H9 (cell line): ENCODE measurements around the gene ELMOD2. TPM values are rescaled to one million over a fixed set of nuclear protein-coding genes. Genes with fewer than 3 reads are reported as not detected.

ENCODE experiments used
- DNase-seq: peaks from one replicate; pipeline ENCODE4 v3.0.0-alpha.2; 2017
- H2AFZ ChIP-seq: one replicate; pipeline ENCODE4 v1.6.1; 2013; ENCODE audit warnings: mild to moderate bottlenecking, low read length, control low read depth, moderate library complexity
- H2AK5ac ChIP-seq: 2 replicates; pipeline ENCODE4 v1.6.1; 2013; ENCODE audit warnings: low read length, control low read depth, mixed read lengths; ENCODE audit not compliant: insufficient read length
- H2BK120ac ChIP-seq: one replicate; pipeline ENCODE4 v1.6.1; 2013; ENCODE audit warnings: low read depth, mild to moderate bottlenecking, low read length, control low read depth, inconsistent platforms; ENCODE audit not compliant: poor library complexity, severe bottlenecking
- H2BK12ac ChIP-seq: 2 replicates; pipeline ENCODE4 v1.6.1; 2013; ENCODE audit warnings: low read length, control low read depth, mixed read lengths, low read depth; ENCODE audit not compliant: insufficient read length
- H2BK15ac ChIP-seq: 2 replicates; pipeline ENCODE4 v1.6.1; 2013; ENCODE audit warnings: low read depth, low read length, control low read depth
- H2BK20ac ChIP-seq: one replicate; pipeline ENCODE4 v1.6.1; 2013; ENCODE audit warnings: low read depth, mild to moderate bottlenecking, low read length, control low read depth, inconsistent platforms; ENCODE audit not compliant: poor library complexity, severe bottlenecking
- H2BK5ac ChIP-seq: 2 replicates; pipeline ENCODE4 v1.6.1; 2013; ENCODE audit warnings: low read length, control low read depth, mixed read lengths; ENCODE audit not compliant: insufficient read length
- H3K14ac ChIP-seq: 2 replicates; pipeline ENCODE4 v1.6.1; 2013; ENCODE audit warnings: low read length, control low read depth; ENCODE audit not compliant: insufficient read depth
- H3K18ac ChIP-seq: 2 replicates; pipeline ENCODE4 v1.6.1; 2013; ENCODE audit warnings: low read depth, mild to moderate bottlenecking, mixed read lengths, low read length, control low read depth; ENCODE audit not compliant: insufficient read length
- H3K23ac ChIP-seq: 2 replicates; pipeline ENCODE4 v1.6.1; 2013; ENCODE audit warnings: low read length, control low read depth, mixed read lengths, low read depth; ENCODE audit not compliant: insufficient read length
- H3K23me2 ChIP-seq: 2 replicates; pipeline ENCODE4 v1.6.1; 2013; ENCODE audit warnings: low read depth, mild to moderate bottlenecking, mixed read lengths, low read length, control low read depth; ENCODE audit not compliant: insufficient read length, poor library complexity, severe bottlenecking
- H3K27ac ChIP-seq: 2 replicates; pipeline ENCODE4 v1.5.1; 2013; ENCODE audit warnings: low read length, control low read depth, mixed read lengths, low read depth; ENCODE audit not compliant: insufficient read length
- H3K27me3 ChIP-seq: 2 replicates; pipeline ENCODE4 v1.6.1; 2013; ENCODE audit warnings: low read length, control low read depth, inconsistent platforms; ENCODE audit not compliant: insufficient read depth
- H3K4ac ChIP-seq: 2 replicates; pipeline ENCODE4 v1.6.1; 2013; ENCODE audit warnings: low read depth, mild to moderate bottlenecking, control low read depth, inconsistent platforms, low read length, moderate library complexity
- H3K4me1 ChIP-seq: 2 replicates; pipeline ENCODE4 v1.6.1; 2013; ENCODE audit warnings: low read length, control low read depth, inconsistent platforms; ENCODE audit not compliant: insufficient read depth
- H3K4me2 ChIP-seq: 2 replicates; pipeline ENCODE4 v1.6.1; 2013; ENCODE audit warnings: low read length, control low read depth, mixed read lengths; ENCODE audit not compliant: insufficient read length, insufficient read depth
- H3K56ac ChIP-seq: 2 replicates; pipeline ENCODE4 v1.6.1; 2013; ENCODE audit warnings: low read depth, mild to moderate bottlenecking, mixed read lengths, low read length, control low read depth; ENCODE audit not compliant: insufficient read length
- H3K79me1 ChIP-seq: 2 replicates; pipeline ENCODE4 v1.6.1; 2013; ENCODE audit warnings: low read depth, mild to moderate bottlenecking, moderate library complexity, low read length, control low read depth, inconsistent platforms; ENCODE audit not compliant: insufficient read depth, poor library complexity, severe bottlenecking
- H3K79me2 ChIP-seq: 2 replicates; pipeline ENCODE4 v1.6.1; 2013; ENCODE audit warnings: low read length, control low read depth, inconsistent platforms; ENCODE audit not compliant: insufficient read depth
- H3K9ac ChIP-seq: 2 replicates; pipeline ENCODE4 v1.6.1; 2013; ENCODE audit warnings: low read length, control low read depth, mixed read lengths; ENCODE audit not compliant: insufficient read length; ENCODE audit errors: extremely low read depth
- H3K9me3 ChIP-seq: one replicate; pipeline ENCODE4 v1.6.1; 2013; ENCODE audit warnings: low read depth, low read length, inconsistent platforms; ENCODE audit not compliant: control insufficient read depth
- H3T11ph ChIP-seq: one replicate; pipeline ENCODE4 v1.6.1; 2013; ENCODE audit warnings: mild to moderate bottlenecking, low read length, control low read depth, inconsistent platforms
- H4K20me1 ChIP-seq: one replicate; pipeline ENCODE4 v1.6.1; 2013; ENCODE audit not compliant: control insufficient read depth, insufficient read length, insufficient read depth
- H4K5ac ChIP-seq: 2 replicates; pipeline ENCODE4 v1.6.1; 2013; ENCODE audit warnings: low read depth, mild to moderate bottlenecking, mixed read lengths, low read length, control low read depth; ENCODE audit not compliant: insufficient read length
- H4K8ac ChIP-seq: replicated peaks from 2 replicates; pipeline ENCODE4 v1.6.1; 2013; ENCODE audit warnings: low read length, control low read depth, mixed read lengths, low read depth; ENCODE audit not compliant: insufficient read length
- H4K91ac ChIP-seq: 2 replicates; pipeline ENCODE4 v1.6.1; 2013; ENCODE audit warnings: low read depth, mild to moderate bottlenecking, moderate library complexity, mixed read lengths, low read length, control low read depth; ENCODE audit not compliant: insufficient read length
- H3K27ac Mint-ChIP-seq, 3 experiments: 2 replicates in 2 of 3; 3 replicates in 1 of 3; pipeline ENCODE4 v1.8.0; 2020 to 2021; ENCODE audit warnings: mixed read lengths in 3 of 3, mild to moderate bottlenecking in 1 of 3, moderate library complexity in 1 of 3
- H3K27me3 Mint-ChIP-seq: 2 replicates; pipeline ENCODE4 v1.8.0; 2021; ENCODE audit warnings: low read depth, mild to moderate bottlenecking, moderate library complexity, mixed read lengths
- H3K36me3 Mint-ChIP-seq, 3 experiments: 2 replicates in 2 of 3; 3 replicates in 1 of 3; pipeline ENCODE4 v1.8.0; 2020 to 2021; ENCODE audit warnings: low read depth in 3 of 3, mixed read lengths in 3 of 3; ENCODE audit not compliant: insufficient read depth in 1 of 3
- H3K4me1 Mint-ChIP-seq, 2 experiments: 2 replicates each; pipeline ENCODE4 v1.8.0; 2020; ENCODE audit warnings: mixed read lengths in 2 of 2
- H3K4me3 Mint-ChIP-seq, 2 experiments: 2 replicates in 1 of 2; 3 replicates in 1 of 2; pipeline ENCODE4 v1.8.0; 2020 to 2021; ENCODE audit warnings: mild to moderate bottlenecking in 2 of 2, mixed read lengths in 2 of 2, moderate library complexity in 1 of 2
- H3K9me3 Mint-ChIP-seq, 2 experiments: 2 replicates in 1 of 2; 3 replicates in 1 of 2; pipeline ENCODE4 v1.8.0; 2020; ENCODE audit warnings: mild to moderate bottlenecking in 2 of 2, mixed read lengths in 2 of 2, moderate library complexity in 1 of 2
- CTCF ChIP-seq: fragments of 200-600 bp; sonication (generic); conservative IDR thresholded peaks from 3 replicates; pipeline ENCODE4 v1.8.0; 2021; ENCODE audit warnings: antibody characterized with exemption, mild to moderate bottlenecking
- WGBS: extraction: QIAGEN DNeasy Blood & Tissue Kit; methylation state at CpG from one replicate; pipeline ENCODE4 v1.1.7; 2013; ENCODE audit warnings: missing lambda C conversion rate, low lambda C conversion rate, mixed read lengths; ENCODE audit not compliant: insufficient read length; ENCODE audit errors: extremely low coverage; 5-methylcytosine and 5-hydroxymethylcytosine counted together
- total RNA-seq: library from RNA; stranded (reverse); gene quantifications from 2 replicates; pipeline ENCODE4 v1.2.1, GENCODE V29; 2021

ELMOD2 gene
- total RNA-seq, 1 experiment from 2014 or later, result 26.3 TPM

GRCh38 chr4:140571620-140572019 is 47.7 kb downstream of the ELMOD2 start:
- Histone ChIP-seq H2BK120ac (no peak overlapping the region), H3K4me1 (no peaks in the 10 kb centered on the region), H3K14ac (no peak overlapping the region), H3K79me2 (no peaks in the 10 kb centered on the region), H2BK15ac (no peak overlapping the region), H3K79me1 (no peaks in the 10 kb centered on the region), H3K4me2 (no peak overlapping the region), H2BK20ac (no peak overlapping the region), H2BK12ac (no peak overlapping the region), H3K18ac (no peak overlapping the region), H3K27me3 (peaks cover 30% of the 10 kb centered on the region), H3K56ac (no peak overlapping the region), H4K20me1 (no peaks in the 10 kb centered on the region), H3K23ac (no peak overlapping the region), H4K91ac (no peak overlapping the region), H2AK5ac (no peak overlapping the region), H3K9ac (no peak overlapping the region), H2AFZ (no peak overlapping the region), H2BK5ac (no peak overlapping the region), H4K5ac (no peak overlapping the region), H3K23me2 (peaks cover 10% of the 10 kb centered on the region), H4K8ac (no peak overlapping the region), H3T11ph (no peak overlapping the region), H3K27ac (no peak overlapping the region), H3K4ac (no peak overlapping the region), H3K9me3 (no peaks in the 10 kb centered on the region)
- WGBS, result no CpG with 5 or more reads among the region's 2 CpGs
- no peak for DNase-seq
- H3K9me3 Mint-ChIP-seq, result peaks cover 4 to 8% of the 10 kb centered on the region in 2 experiments; a peak in 3 of 5 replicates
- H3K4me1 Mint-ChIP-seq, result peaks cover 13 to 16% of the 10 kb centered on the region in 2 experiments
- H3K4me3 Mint-ChIP-seq, result no peak overlapping the region
- H3K36me3 Mint-ChIP-seq, result peaks cover 0 to 2% (median 0%) of the 10 kb centered on the region in 3 experiments; a peak in 1 of 7 replicates
- no peak for TF ChIP-seq CTCF
- H3K27me3 Mint-ChIP-seq, result no peaks in the 10 kb centered on the region
- no peak overlapping the region for H3K27ac Mint-ChIP-seq
